Bronchial epithelial cell (primary cell): ENCODE data around the gene HIKESHI. TPM values are rescaled to one million over a fixed set of nuclear protein-coding genes. Genes with fewer than 3 reads are reported as not detected.

Experiments
- DNase-seq: peaks from one replicate; pipeline ENCODE4 v3.0.0-alpha.2; 2010; ENCODE audit warnings: low read depth
- FAIRE-seq: peaks from 2 replicates; lab custom pipeline; 2011; peaks lifted over from hg19 to GRCh38; lab: Jason Lieb, UNC
- H3K27me3 ChIP-seq: 2 replicates; pipeline ENCODE4 v1.5.1; 2011; ENCODE audit warnings: low read length; ENCODE audit not compliant: control insufficient read depth, insufficient read depth
- H3K36me3 ChIP-seq: 2 replicates; pipeline ENCODE4 v1.5.1; 2011; ENCODE audit warnings: low read length; ENCODE audit not compliant: control insufficient read depth, insufficient read depth
- H3K4me3 ChIP-seq: 2 replicates; pipeline ENCODE4 v1.5.1; 2011; ENCODE audit warnings: mild to moderate bottlenecking, low read depth, low read length, control low read depth
- total RNA-seq: library from RNA; depleted of rRNA; stranded (reverse); fragments of >200 nt; gene quantifications from 2 replicates; pipeline ENCODE4 v1.2.1, GENCODE V29; 2014
- TF ChIP-seq, protein P1 (sequence below): IDR thresholded peaks from 2 replicates; pipeline ENCODE4 v1.5.1; 2011; ENCODE audit warnings: mild to moderate bottlenecking, moderate library complexity, low read length, control low read depth, inconsistent platforms; ENCODE audit not compliant: insufficient read depth, severe bottlenecking

Gene HIKESHI
- total RNA-seq, 1 donor from 2014 or later: 48.2 TPM

DNA sequence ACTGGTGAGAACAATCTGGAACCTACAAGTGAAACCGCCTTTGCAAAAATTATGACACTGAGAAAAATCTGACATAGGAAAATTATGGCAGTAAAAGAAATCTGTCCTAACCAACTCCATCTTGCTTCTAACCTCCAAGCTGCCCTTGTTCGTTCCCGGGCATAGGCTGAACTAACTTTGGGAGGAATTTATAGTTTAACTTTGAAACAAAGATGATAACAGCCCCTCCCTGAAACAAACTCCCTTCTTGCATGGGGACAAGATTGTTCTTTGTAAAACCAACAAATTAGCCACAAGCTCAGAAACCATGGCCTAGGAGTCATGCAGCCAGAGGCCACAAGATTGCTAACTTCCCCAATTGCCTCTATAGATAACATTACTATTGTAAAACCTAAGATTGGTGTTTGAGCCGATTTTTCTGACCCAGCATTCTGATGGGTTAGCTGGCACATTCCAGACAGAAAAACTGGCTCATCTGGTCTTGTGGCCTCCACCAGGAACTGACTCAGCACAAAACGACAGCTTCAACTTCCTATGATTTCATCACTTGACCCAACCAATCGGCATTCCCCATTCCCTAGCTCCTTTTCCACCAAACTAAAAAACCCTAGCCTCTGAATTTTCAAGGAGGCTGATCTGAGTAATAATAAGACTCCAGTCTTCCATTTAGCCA is 69.0 kb downstream of the HIKESHI start:
- no peak overlapping the region for H3K4me3 ChIP-seq
- FAIRE-seq (peak; percentile 91), DNase-seq (peak; percentile 97)
- no peaks in the 10 kb centered on the region for H3K27me3 ChIP-seq
- H3K36me3 ChIP-seq: no peaks in the 10 kb centered on the region
- TF ChIP-seq, protein P1, sequence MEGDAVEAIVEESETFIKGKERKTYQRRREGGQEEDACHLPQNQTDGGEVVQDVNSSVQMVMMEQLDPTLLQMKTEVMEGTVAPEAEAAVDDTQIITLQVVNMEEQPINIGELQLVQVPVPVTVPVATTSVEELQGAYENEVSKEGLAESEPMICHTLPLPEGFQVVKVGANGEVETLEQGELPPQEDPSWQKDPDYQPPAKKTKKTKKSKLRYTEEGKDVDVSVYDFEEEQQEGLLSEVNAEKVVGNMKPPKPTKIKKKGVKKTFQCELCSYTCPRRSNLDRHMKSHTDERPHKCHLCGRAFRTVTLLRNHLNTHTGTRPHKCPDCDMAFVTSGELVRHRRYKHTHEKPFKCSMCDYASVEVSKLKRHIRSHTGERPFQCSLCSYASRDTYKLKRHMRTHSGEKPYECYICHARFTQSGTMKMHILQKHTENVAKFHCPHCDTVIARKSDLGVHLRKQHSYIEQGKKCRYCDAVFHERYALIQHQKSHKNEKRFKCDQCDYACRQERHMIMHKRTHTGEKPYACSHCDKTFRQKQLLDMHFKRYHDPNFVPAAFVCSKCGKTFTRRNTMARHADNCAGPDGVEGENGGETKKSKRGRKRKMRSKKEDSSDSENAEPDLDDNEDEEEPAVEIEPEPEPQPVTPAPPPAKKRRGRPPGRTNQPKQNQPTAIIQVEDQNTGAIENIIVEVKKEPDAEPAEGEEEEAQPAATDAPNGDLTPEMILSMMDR: no peak

- H3K27me3 ChIP-seq: no peaks in the 10 kb centered on the region
- no peak for FAIRE-seq
- no peak overlapping the region for H3K4me3 ChIP-seq
These were observed 70.0 kb downstream of the HIKESHI start for GRCh38 chr11:86372041-86372440.

GRCh38 chr11:86372586-86372985 is 70.5 kb downstream of the HIKESHI start:
- Histone ChIP-seq H3K4me3 (no peak overlapping the region), H3K36me3 (no peaks in the 10 kb centered on the region), H3K27me3 (no peaks in the 10 kb centered on the region)
- FAIRE-seq (no peak), DNase-seq (peak; percentile 82)
- TF ChIP-seq, protein P1: no peak

More at GRCh38 chr11:86372041-86372440, 70.0 kb downstream of the HIKESHI start:
- no peaks in the 10 kb centered on the region for H3K36me3 ChIP-seq
- DNase-seq: no peak
- TF ChIP-seq, protein P1: no peak

GRCh38 chr11:86374069-86374468 is 72.0 kb downstream of the HIKESHI start:
- Histone ChIP-seq H3K36me3 (no peaks in the 10 kb centered on the region), H3K4me3 (no peak overlapping the region), H3K27me3 (no peaks in the 10 kb centered on the region)
- TF ChIP-seq, protein P1: no peak
- FAIRE-seq (no peak), DNase-seq (no peak)

GRCh38 chr11:86374586-86374985 is 72.5 kb downstream of the HIKESHI start, which contains the start of gene CCDC81:
Gene CCDC81 (plus strand): TSS chr11:86374887. CDS start chr11:86375164, 277 bp downstream.
- H3K36me3 ChIP-seq: no peaks in the 10 kb centered on the region
- no peak for DNase-seq
- FAIRE-seq: no peak
- TF ChIP-seq, protein P1: no peak
- H3K4me3 ChIP-seq: no peak within 1 kb of the TSS
- H3K27me3 ChIP-seq: no peaks in the 10 kb centered on the region
